Measurements from ENCODE around the gene HDAC4. TPM values are rescaled to one million over a fixed set of nuclear protein-coding genes. Genes with fewer than 3 reads are reported as not detected.
A peak's percentile ranks its signal among the peaks of the same experiment; 100 is the strongest.

HDAC4 gene
- total and polyA plus RNA-seq, 7 donors, result 7.9 to 329 (median 129) TPM

- ATAC-seq (peak; percentile 32 to 53 (median 42)), DNase-seq (peak; percentile 36 to 58)
- intact Hi-C loops (cut with DNase I), result no loop called here
- Histone ChIP-seq H3K4me1 (peaks cover 92% of the 10 kb centered on the region), H3K36me3 (ENCODE audit: insufficient read depth in 1 of 2, low read depth in 1 of 2) (no peaks in the 10 kb centered on the region), H3K9me3 (no peaks in the 10 kb centered on the region), H3K4me3 (peak overlapping the region; percentile 16), H3K27ac (peak overlapping the region; percentile 86), H3K27me3 (ENCODE audit: insufficient read depth in 3 of 3, low read length in 2 of 3) (no peaks in the 10 kb centered on the region)
- no peak for TF ChIP-seq CTCF (IDR thresholded peaks at IDR 0.05)
- 37 to 48% (median 43%) methylated on average over 11 of the region's 11 CpGs for WGBS, 3 donors
Measured at GRCh38 chr2:239264838-239265651, 135.8 kb downstream of the HDAC4 start.

- no peak for TF ChIP-seq CTCF (IDR thresholded peaks at IDR 0.05)
- no peaks in the 10 kb centered on the region for H3K27me3 ChIP-seq (ENCODE audit: insufficient read depth in 3 of 3, low read length in 2 of 3)
- intact Hi-C loops (cut with DNase I), result no loop called here
- no peaks in the 10 kb centered on the region for H3K9me3 ChIP-seq
- H3K4me1 ChIP-seq, result peaks cover 92% of the 10 kb centered on the region
- ATAC-seq, result peak in 3 of 4 donors; percentile 15 to 44 (median 41)
- peak; percentile 31 to 58 for DNase-seq
- peak overlapping the region; percentile 4 for H3K4me3 ChIP-seq
- no peaks in the 10 kb centered on the region for H3K36me3 ChIP-seq (ENCODE audit: insufficient read depth in 1 of 2, low read depth in 1 of 2)
- H3K27ac ChIP-seq, result peak overlapping the region; percentile 86
- 21 to 32% (median 30%) methylated on average over 9 of the region's 9 CpGs for WGBS, 3 donors
Measured at GRCh38 chr2:239264492-239264837, 136.4 kb downstream of the HDAC4 start.

GRCh38 chr2:239263669-239264491, 136.9 kb downstream of the HDAC4 start:
- Histone ChIP-seq H3K4me3 (peak overlapping the region; percentile 4), H3K4me1 (peaks cover 92% of the 10 kb centered on the region), H3K9me3 (no peaks in the 10 kb centered on the region), H3K36me3 (ENCODE audit: insufficient read depth in 1 of 2, low read depth in 1 of 2) (no peaks in the 10 kb centered on the region), H3K27ac (peak overlapping the region; percentile 86), H3K27me3 (ENCODE audit: insufficient read depth in 3 of 3, low read length in 2 of 3) (no peaks in the 10 kb centered on the region)
- intact Hi-C loops (cut with DNase I), result no loop called here
- ATAC-seq (no peak), DNase-seq (peak; percentile 23 to 57)
- no peak for TF ChIP-seq CTCF (IDR thresholded peaks at IDR 0.05)
- 49 to 67% (median 61%) methylated on average over 28 of the region's 28 CpGs for WGBS, 3 donors

GRCh38 chr2:239263231-239263630, 137.6 kb downstream of the HDAC4 start:
- no peak for TF ChIP-seq CTCF (IDR thresholded peaks at IDR 0.05)
- Histone ChIP-seq H3K4me1 (peaks cover 92% of the 10 kb centered on the region), H3K9me3 (no peaks in the 10 kb centered on the region), H3K36me3 (ENCODE audit: insufficient read depth in 1 of 2, low read depth in 1 of 2) (no peaks in the 10 kb centered on the region), H3K4me3 (no peak overlapping the region), H3K27me3 (ENCODE audit: insufficient read depth in 3 of 3, low read length in 2 of 3) (no peaks in the 10 kb centered on the region), H3K27ac (peak overlapping the region; percentile 86)
- intact Hi-C loops (cut with DNase I), result no loop called here
- WGBS, 3 donors, result 76 to 83% (median 79%) methylated on average over 14 of the region's 14 CpGs
- DNase-seq (no peak), ATAC-seq (no peak)

Data from psoas muscle (tissue), 8 donors.